Urothelium cell line (cell line): Measurements from ENCODE around the gene NT5M.

Experiments used
- DNase-seq: peaks from one replicate; pipeline ENCODE4 v3.0.0; 2011; ENCODE audit warnings: low spot score, mixed read lengths
- FAIRE-seq: peaks from 2 replicates; lab custom pipeline; 2011; peaks lifted over from hg19 to GRCh38; lab: Jason Lieb, UNC

The NT5M gene

DNA sequence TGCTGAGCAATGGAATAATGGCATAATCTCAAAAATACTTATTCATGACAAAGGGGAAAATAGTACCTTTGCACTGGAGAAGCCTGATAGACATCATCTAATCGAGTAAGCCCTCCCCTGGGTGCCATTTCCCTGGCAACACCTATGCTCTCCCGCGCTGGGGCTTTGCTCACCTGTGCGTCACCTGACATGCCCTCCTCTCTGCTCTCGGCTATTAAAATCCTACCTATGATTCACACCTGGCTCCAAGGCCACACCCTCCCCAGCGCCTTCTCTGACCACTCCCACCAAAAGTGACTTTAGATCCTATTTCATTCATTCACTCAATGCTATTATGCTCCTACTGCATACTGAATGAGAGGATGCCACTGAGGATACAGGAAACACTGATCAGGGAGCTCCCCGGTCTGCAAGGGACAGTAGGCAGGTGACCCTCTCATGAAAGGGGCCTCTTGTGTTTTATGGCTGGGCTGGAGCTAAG lies 83.9 kb downstream of the NT5M start:
- DNase-seq (no peak), FAIRE-seq (no peak)

DNA sequence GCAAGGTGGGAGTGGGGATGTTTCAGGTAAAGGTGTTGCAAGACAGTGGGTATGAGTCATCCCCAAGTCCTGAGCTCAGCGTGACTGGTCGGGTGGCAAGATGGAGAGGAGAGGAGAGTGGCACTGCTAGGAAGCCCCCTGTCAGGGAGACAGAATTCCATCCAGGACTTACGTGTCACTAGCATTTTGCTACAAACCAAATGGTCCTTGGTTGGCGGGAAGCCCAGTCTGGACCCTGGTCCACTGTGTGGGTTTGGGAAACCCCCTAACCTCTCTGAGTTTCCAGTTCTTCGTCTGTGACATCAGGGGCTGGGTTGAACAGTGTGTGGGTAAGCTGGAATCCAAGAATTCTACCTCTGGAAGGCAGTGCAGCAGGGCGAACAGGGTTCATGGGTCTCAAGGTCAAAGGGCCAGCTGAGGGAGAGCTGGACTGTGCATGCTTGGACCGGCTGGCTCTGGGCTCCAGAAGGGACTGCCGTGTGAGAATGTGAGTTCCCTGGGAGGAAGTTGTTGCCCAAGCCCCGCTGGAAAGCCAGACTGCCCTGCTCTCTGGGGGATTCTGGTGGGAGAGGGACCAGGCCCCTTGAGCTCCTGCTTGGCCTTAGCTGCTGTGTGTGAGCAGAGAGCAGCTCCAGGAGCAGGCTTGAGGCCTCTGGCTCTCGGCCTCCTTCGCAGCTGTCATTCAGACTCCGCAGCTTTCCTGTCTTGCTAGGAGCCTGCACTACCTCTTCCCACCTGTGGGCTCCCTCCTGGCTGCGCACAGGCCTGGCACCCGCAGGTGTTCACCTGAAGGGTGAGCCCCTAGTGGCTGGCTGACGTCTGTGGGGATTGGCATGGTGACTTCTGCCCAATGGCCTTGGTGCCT lies 84.6 kb downstream of the NT5M start:
- no peak for FAIRE-seq
- peak; percentile 54 for DNase-seq

DNA sequence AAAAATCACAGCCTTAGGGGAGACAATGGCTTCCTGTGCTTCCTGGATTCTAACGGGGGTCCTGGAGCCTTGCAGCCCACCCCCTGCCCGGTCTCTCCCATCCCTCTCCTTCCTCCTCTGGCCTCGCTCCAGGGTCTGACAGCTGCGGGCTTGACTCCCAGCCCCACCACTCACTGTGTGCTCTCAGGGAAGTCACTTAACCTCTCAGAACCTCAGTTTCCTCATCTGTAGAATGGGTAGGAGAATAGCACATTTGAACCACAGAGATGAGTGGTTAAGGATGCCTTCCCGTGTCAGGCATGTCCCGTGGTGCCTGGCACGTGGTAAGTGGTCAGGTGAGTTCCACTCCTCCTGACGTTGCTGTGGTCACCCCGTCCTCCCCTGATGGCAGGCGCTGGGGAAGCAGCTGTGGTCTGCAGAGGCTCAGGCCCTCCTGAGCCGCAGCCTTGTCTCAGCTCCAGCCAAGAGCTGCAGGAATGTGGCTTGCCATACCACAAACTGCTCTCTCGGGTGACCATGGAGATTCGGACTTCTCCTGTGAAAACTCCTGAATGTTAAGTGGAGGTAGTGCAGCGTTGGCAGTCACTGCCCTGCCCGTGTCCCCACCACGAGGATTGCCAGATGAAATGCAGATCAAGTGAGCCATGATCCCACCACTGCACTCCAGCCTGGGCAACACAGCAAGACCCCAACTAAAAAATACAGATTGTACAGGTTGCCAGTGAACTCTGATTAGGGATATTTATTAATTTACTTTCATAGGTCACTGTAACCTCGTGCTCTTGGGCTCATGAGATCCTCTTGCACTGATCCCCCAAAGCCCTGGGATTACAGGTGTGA lies 85.7 kb downstream of the NT5M start:
- FAIRE-seq (peak; percentile 85), DNase-seq (no peak)

DNA sequence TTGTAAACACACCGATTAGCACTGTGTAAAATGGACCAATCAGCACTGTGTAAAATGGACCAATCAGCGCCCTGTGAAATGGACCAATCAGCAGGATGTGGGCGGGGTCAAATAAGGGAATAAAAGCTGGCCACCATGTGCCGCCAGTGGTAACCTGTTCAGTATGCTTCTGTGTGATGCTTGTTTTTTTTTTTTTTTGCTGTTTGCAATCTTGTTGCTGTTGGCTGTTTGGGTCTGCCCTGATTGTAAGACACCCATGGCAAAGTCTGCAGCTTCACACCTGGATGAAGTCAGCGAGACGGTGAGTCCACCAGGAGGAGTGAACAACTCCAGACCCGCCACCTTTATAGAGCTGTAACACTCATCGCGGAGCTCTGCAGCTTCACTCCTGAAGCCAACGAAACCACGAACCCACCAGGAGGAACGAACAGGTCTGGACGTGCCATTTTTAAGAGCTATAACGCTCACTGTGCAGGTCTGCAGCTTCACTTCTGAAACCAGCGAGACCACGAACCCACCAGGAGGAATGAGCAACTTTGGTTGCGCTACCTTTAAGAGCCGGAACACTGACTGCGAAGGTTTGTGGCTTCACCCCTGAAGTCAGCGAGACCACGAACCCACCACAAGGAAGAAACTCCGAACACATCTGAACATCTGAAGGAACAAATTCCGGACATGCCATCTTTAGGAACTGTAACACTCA lies 88.6 kb downstream of the NT5M start:
- no peak for DNase-seq
- no peak for FAIRE-seq

DNA sequence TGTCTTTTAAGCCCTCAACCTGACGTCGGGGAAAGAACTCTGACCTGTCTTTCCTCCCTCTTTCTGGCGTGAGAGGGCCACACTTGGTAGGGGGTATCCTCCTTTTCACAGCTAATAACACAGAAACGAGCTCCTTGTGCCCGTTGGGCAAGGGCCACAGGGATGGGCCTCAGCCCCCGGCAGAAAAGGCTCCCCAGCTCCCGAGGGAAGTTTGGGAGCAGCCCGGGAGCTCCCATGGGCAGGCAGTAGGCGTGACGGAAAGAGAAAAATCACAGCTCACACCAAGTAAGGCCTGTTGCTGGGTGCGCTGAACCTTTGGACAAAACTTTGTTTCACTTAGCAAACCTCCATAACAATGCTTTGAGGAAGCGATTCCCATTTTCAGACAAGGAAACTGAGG lies 90.8 kb downstream of the NT5M start:
- no peak for FAIRE-seq
- DNase-seq = no peak

DNA sequence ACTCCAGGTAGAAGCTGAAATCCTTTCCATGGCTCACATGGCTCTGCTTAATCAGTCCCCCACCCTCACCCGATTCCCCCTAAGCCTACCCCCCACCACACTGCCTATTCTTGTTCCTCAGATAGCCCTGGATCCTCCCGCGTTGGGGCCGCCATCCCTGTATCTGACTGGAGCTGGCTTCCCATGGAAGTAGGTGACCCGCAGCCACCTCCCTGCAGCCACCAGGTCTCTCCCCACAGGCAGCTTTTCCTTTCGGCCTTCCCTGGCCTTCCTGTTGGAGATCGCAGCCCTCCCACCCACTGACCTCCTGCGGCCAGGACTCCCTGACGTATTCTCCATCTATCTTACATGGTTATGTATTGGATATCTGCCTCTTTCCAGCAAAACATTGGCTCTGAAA lies 91.3 kb downstream of the NT5M start:
- DNase-seq = no peak
- FAIRE-seq = no peak

DNA sequence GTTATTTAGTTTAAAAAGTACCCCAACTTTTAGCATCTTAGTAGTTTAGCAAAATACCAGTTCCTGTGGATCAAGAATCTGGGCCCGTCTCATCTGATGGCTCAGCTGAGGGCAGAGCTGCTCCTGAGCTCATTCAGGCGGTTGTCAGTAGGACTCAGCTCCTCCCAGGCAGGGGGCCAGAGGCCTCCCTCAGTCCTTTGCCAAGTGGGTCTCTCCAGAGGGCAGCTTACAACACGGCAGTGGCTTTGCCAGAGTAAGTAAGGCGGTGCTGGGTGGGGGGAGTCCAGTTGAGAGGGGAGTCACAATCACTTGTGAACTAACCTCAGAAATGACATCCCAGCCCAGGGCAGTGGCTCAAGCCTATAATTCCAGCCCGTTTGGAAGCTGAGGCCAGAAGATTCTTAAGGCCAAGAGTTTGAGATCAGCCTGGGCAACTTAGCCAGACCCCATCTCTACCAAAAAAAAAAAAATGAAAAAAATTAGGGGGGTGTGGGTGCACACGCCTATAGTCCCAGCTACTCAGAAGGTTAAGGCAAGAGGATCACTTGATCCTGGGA lies 92.2 kb downstream of the NT5M start:
- FAIRE-seq = no peak
- no peak for DNase-seq

DNA sequence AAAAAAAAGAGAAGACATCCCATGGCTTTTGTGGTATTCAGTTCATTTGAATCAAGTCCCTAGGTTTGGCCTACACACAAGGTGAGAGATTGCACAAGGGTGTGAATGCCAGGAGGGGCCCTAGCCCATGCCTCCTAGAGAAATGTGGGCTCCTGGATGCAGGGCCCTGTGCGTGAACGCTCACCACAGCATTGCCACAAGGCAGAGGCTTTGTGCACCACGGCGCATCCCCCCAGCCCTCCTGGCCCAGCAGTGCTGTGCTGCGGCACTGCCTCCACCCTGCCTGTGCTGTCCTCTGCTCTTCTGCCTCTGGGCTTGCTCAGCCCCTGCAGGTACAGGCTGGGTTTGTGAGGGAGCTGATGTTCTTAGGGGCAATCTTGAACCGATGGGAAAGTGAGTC lies 92.7 kb downstream of the NT5M start:
- no peak for FAIRE-seq

More for the DNA sequence above, 92.7 kb downstream of the NT5M start:
- DNase-seq = no peak
